HG02981 (cell line): Measurements from ENCODE around the gene NPDC1.
"Not testable (repeated sequence)": the region's sequence is repeated elsewhere in the genome, so short reads cannot be mapped to it uniquely, and the experiment has no call there.

Experiments used
- ATAC-seq: cut with Tn5 transposase; IDR thresholded peaks from one replicate; pipeline ENCODE4 v1.9.1; 2021; ENCODE audit warnings: mild to moderate bottlenecking, moderate library complexity; ENCODE audit not compliant: unreplicated experiment

The NPDC1 gene

DNA sequence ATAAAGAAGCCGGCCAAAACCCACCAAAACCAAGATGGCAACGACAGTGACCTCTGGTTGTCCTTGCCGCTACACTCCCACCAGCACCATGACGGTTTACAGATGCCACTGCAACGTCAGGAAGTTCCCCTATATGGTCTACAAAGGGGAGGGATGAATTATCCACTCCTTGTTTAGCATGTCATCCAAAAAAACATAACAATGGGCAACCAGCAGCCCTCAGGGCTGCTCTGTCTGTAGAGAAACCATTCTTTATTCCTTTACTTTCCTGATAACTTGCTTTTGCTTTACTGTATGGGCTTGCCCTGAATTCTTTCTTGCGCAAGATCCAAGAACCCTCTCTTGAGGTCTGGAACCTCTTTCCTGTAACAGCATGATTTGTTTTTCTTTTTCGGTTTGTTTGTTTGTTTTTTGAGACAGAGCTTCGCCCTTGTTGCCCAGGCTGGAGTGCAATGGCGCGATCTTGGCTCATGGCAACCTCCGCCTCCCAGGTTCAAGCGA lies 29.3 kb upstream of the NPDC1 start:
- ATAC-seq: no peak

DNA sequence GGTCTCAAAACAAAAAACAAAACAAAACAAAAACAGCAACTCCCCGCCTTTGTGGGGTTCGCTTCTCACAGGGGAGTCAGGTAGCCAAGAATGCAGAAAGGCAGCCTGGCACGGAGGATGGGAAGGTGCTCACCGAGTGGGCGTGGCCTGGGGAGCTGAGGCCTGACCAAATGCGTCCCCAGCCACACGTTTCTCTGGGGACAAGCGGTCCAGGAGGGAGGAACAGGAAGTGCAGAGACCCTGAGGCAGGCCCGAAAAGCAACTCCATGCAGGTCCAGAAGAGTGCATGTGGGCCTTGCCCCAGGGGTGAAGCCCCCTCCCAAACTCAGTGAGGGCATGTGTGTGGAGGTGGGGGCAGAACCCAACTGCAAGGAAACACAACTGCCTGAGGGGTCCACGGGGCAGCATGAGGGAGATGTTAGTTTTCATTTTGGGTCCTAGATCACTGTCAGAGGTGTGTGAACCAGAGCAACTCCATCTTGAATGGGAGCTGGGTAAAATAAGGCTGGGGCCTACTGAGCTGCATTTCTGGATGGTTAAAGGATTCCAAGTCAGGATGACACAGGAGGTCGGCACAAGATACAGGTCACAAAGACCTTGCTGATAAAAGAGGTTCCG lies 28.8 kb upstream of the NPDC1 start:
- ATAC-seq: no peak

DNA sequence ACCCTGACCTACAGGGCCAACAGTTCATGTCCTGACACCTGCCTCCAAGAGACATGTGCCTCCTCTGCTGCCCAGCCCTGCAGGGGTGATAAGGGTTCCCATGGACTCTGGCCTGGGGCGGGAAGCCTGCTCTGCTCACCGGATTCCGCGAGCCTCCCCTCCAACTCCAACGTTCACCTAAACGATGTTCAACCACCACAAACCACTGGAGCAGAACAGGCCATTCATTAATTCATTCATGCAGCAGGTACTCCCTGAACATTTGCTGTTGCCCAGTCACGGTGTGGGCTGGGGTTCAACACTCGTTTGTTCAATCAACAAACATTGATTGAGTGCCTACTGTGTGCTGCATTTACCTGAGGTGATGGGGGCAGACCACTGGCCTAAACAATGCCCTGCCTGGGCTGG lies 28.0 kb upstream of the NPDC1 start:
- no peak for ATAC-seq

DNA sequence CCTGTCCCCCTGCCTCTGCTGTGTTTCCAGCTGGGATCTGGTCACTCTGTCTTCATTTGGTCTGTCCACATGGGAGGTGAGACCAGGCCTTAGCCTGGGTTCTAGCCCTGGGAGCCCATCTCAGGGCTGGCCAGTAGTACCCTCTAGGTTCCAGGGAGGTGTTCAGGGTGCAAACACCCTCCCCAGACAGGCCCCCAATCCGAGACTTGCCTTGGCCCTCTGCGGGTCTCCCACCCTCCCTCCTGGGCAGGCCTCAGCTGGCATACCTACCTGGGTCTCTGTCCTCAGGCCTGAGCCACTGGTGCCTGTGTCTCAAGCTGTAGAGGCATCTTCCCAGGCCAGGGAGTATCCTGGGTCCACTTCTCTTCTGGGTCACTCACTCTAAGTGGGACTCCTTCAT lies 25.3 kb upstream of the NPDC1 start:
- no peak for ATAC-seq

DNA sequence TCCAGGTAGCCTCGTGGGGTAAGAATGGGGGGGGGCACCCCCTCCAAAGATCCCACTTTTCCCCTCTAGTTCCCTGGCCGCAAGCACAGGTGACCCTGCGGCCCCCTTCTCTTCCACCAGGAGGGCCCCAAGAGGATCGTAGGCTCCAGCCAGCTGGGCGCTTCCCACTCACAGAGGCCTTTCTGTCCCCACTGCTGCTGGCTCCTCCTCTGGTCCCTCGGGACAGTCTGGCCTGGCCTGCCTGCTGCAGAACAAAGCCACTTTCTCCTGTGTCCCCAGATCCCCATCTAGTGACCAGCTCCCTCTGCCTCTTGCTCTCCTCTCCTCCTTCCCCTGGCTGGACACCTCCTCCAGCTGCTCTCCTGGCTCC lies 24.9 kb upstream of the NPDC1 start:
- ATAC-seq: peak; percentile 2

DNA sequence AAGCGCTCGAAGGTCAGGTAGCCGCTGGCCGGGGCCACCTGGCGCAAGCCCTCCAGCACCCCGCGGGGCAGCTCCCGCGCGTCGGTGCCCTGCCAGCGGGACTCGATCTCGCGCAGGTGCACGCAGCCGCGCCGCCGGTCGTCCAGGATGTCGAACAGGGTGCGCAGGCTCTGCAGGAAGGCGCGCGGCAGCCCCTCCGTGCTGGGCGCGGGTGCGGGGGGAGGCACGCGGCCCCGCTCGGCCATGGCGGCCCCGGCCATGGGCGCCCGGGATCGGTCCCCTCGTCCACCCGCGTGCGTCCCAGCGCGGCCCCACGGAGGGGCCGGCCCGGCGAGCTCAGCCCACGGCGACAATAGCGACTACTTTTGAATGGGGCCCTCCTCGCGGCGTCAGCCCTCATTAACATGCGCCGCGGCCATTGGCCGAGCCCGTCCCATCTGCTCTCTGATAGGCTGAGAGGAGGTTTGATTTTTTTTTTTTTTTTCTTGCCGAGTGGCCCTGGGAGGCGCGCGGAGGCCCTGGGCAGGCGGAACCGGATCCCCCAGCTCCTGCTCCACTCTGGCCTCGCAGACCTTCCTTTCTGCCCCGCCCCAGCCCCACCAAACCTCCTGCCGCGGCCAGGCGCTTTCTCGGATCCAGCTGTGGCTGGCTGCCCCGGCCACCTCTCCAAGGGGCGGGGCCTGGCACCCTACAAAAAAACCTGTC lies 24.4 kb upstream of the NPDC1 start, which contains the start of gene SAPCD2:
SAPCD2 (minus strand) TSS at position 357 of the 705 bp plus-strand sequence; CDS start at position 260, 97 bp downstream.
- ATAC-seq: peak; percentile 66

DNA sequence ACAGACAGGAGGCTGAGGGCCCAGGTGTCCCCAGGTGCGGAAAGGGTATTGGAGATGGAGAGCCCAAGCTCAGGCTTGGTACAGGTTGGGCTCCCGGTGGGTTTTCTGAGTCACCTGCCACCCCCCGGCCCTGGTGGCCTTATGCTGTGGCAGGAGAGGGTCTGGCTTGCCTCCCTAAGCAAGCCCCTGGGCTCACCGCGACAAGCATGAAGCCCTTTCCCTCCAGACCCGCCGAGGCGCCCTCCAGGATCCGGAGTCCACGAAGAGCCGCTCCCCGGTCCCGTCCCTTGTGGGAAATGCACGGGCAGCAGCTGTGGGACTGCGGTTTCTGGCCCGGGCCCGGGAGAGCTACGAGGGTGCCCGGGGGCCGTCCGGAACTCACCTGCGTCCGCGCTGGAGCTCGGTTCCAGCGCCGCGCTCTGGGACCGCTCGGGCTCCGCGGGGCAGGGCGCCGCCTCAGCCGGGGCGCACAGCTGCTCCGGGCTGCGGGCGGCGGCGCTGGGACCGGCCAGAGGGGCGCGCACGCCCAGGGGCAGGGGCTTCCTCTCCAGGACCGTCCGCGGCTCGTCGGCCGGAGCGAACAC lies 23.6 kb upstream of the NPDC1 start:
- ATAC-seq: no peak

DNA sequence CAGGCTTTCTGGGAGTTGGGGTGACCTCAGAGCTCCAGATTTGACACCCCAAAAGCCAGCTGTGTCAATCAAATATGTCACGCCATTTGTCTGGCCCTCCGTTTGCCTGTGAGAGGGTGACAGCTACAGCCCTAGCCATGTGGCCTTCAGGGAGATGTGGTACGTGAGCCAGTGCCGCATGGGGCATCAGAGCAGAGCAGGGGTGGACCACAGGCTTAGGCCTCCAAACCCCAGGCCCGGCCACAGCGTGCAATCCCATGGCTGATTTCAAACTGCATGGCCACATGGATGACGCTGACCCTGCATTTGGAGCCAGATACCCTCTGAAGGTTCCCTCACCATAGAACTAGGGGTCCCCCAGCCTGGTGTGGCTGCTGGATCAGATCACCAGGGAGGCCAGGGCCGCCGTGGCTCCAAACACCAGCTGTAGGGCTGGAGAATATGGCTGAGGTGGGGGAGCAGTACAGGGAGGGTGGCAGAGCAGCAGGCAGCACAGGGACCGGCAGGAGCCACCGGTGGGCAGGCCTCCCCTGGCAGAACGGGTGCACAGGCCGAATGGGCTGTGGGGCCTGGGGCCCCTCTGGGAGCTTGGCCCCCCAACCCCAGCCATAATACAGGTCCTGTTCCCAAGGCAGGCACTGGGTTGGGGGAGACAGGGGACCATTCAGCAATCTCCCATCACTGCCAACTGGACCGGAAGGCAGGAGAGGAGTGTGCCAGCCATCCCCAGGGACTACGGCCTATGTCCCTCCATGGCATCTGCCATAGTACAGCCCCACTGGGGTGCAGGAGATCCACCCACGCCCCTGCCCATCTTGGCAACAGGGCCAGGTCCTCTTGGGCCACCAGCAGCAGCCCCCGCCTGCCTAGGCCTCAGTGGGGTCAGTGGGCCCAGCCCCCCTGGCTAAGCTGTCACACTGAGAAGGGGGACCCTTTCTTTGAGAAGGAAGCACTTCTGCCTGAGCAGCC lies 22.8 kb upstream of the NPDC1 start:
- ATAC-seq: no peak

DNA sequence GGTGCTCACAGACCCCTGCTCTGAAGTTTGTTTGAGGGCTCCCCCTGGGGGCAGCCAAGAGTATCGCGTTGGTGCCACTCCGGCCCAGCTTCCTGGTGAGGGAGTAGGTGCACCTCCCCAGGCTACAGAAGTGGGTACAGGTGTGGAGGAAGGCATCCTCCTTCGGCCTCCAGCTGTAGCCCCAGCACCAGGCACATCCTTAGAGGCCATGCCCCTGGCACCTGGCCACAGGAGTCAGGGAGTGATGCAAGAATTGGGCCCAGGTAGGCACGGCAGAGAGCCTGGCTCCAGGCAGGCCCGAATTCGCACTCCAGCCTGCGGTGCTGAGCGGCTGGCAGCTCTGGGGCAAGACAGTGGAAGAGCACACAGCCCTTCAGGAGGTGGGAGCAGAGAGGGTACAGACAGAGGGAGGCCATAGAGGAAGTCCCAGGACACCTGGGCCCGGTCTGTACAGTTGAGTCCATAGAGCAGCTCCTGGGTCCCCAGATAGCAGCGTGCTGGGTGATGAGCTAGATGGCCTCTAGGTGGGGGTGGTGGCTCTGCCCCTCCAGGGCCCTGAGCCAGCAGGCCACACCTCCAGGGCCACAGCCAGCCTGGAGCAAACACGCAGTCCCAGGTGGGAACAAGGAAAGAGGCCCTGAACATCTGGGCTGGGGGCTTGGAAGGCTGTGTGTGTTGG lies 22.0 kb upstream of the NPDC1 start:
- peak; percentile 37 for ATAC-seq

DNA sequence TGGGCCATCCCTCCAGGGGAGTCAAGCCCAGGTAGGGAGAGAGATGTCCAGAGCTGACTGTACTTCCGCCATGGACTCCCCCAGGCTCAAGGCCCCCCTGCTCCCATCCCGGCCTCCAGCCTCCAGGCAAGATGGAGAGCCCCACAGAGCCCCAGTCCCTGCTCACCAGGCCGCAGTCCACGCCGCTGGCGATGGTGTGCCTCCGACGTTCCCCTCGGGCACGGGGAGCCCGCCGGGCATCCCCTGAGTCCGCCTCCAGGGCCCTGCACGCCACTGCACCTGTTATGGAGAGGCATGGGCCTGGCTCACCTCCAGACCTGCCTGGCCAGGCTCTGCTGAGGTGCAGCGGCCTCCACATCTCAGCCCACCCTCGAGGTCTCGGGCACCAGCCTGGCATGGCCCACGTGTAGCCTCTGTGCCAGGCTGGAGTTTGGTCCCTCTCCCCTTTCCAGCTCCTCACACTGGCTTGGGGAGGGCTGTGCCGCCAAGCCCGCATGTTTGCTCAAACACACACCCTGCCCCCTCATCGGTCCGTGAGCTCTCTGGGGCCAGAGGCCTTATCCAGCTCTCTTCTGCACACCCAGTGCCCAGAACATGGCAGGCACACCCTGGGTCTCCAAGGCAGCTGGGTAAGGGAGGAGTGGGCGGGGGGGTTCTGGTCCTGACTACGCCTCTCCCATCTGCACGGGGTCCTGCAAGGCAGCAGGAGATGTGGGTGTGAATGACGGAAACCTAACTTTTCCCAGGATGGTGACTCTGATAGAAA lies 20.3 kb upstream of the NPDC1 start:
- no peak for ATAC-seq

DNA sequence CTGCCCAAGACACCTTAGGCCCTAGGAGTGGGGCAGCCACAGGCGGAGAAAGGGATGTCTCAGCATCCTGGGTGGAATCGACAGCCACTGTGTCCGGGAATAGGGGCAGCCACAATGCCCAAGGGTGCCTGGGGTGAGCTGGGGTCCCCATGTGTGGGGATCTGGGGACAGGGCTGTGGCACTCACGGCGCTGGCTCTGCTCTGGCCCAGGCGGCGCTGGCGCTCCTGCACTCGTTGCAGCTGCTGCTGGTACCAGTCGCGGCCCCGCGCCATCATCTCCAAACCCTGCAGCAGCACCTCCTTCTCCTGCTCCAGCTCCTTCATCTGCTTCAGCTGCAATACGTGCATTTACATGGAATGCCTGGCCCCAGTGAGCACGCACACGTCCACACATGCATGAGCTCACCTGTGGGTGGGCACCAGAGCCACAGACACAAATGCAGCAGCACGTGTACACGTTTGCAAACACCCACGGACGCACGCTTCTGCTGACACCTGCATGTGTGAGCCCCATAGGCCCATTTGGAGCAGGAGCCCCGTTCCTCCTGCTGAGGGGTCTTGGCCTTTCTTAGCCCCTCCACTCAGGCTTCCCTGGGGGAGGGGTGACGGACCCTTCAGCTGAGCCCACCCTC lies 19.5 kb upstream of the NPDC1 start:
- ATAC-seq: no peak

DNA sequence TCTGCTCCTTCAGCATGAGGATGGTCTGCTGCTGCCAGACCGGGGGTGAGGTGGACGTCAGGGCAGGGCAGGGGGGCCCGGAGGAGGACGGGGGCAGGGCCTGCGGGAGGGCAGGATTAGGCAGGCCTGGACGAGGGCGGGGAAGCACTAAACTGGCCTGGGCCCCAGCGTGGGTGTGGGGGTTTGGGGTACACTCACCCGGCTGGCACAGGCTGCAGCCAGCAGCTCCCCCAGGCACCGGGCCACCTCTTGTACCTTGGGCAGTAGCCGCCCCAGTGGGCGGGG lies 18.8 kb upstream of the NPDC1 start:
- ATAC-seq: no peak

DNA sequence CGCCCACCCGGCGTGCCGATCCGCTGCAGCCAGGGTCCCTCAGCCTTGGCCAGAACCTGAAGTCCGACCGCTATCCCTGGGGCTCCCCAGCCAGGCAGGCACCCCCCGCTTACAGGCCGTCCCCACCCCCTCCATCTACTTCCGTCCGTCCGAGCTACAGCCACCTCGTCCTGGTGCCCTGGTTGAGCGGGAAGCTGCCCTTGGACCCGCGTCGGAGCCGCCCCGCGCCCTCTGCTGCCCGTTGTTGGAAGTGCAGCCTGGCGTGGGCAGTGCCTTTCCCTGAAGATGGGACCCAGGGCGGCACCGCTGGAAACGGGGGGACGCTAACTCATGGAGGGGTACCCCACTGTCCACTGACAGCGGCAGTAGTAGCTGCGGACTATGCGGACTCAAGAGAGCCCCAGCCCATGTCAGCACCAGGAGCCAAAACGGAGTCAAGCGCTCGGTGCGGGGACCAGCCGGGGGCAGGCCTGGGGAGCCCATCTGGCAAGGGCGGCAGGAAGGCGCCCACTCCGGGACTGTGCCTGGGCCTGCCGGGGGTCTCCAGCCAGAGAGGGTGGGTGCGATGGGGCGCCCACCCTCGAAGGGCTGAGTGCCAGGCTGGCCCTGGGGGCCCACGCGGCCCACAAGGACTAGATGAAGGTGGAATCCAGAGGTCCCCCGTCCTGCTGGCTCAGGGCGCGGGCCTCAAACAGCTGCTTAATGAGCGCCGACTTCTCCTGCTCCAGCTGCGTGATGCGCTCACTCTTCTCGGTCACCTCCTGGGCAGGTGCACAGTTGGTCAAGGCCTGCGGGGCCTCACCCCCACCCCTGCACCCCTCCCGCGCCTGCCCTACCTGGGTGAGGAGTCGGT lies 18.3 kb upstream of the NPDC1 start:
- no peak for ATAC-seq

DNA sequence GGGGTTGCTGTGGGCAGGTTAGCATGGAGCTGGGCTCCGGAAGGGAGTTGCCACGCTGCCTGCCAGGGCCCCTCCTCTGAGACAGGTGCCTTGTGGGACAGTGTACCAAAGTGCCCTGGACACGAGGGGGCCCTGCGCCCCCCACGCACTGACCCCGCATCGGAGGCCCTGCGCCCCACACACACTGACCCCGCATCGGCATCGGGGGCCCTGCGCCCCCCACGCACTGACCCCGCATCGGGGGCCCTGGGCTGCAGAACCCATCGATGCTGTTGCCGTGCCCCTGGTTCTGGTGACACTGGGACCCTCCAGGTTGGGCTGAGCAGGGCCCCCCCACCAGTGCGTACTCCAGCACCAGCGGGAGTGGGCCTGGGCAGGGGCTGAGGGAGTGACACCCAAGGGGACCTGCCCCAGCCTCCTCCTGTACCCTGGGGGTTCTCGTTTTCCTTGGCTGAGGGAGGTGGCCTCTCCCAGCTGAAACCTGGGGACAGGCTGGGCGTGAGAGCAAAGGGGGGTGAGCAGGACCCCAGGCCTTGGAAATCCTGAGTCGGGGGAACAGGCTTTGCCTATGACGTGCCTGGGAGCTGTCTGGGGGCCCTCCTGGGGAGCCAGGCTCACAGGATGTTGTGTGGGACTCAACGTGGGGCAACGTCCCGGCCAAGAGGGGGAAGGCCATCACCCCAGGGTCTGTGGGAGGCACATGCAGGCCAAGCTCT lies 17.5 kb upstream of the NPDC1 start:
- ATAC-seq: no peak

DNA sequence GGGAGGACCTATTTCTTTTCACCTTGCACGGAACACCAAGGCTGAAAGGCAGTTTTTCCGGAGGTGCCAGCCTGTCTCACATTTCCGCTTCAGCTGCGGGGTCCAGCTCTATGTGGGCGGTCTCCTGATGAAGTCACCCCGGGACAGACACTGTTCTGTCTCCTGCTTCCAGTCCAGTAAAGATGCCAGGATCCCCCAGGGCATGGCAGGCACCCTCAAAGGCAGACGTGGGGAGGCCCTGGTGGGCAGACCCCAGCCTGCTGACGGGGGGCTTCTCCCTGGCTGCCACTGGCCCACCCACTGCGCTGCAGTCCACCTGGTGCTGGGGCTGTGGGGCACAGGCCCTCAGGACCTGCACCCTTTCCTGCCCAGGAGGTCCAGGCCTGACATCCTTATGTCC lies 16.8 kb upstream of the NPDC1 start:
- not testable (repeated sequence) for ATAC-seq

DNA sequence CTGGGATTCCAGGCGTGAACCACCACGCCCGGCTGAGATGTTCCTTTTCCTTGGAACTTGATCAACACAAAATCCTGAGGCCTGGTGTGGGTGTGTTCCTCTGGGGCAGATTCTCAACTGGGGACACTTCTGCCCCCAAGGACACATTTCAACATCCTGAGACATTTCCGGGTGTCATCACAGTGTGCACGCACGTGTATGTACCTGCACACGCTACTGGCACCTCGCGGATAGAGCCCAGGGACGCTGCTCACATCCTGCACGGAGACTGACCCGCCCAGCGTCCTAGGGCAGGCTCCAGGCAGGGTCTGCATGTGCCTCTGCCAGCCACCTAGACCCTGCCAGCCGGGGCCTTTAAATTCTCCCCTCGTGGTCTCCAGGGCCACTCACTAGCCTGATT lies 16.4 kb upstream of the NPDC1 start:
- ATAC-seq: no peak

DNA sequence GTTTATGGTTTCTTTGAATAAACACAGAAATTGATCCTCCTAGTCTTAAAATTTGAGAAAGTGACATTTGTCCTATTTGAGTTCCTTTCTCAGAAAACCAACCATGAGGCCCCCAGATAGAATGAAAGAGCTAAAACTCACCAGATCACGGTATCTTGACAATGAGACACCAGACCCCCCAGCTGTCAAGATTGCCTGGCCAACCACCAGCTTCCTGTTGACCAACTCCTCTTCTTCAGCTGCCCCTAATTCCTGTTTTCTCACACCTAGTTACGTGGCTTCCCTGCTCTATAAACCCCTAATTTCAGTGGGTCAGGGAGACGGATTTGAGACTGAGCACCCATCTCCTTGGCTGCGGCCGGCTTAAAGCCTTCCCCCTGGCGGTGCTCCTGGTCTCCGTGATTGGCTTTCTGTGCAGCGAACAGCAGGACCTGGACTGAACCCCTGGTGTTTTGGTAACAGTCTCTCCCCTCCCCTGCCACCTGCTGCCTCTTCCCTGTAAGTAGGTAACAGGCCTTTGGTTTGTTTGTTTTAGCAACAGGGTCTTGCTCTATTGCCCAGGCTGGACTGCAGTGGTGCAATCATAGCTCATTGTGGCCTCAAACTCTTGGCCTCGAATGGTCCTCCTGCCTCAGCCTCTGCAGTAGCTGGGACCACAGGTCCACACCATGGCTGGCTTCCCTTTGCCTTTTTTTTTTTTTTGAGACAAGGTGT lies 12.7 kb upstream of the NPDC1 start:
- ATAC-seq: no peak
